Activated CD4-positive, alpha-beta T cell treated with anti-CD3 and anti-CD28 coated beads for 36 hours (primary cell): ENCODE measurements around the gene CPLX4. TPM values are rescaled to one million over a fixed set of nuclear protein-coding genes. Genes with fewer than 3 reads are reported as not detected.
"Not testable (repeated sequence)": the region's sequence is repeated elsewhere in the genome, so short reads cannot be mapped to it uniquely, and the experiment has no call there.

Experiments
- ATAC-seq: fragments of 200-7000 bp; cut with Tn5 transposase; one replicate; pipeline ENCODE4 v1.10.0; 2021; ENCODE audit warnings: mild to moderate bottlenecking, moderate library complexity
- CTCF ChIA-PET: fragments of 350-600 bp; sonication (Branson Sonifier 250); formaldehyde crosslinking; loops from one replicate; lab custom pipeline; 2021; ENCODE audit warnings: antibody characterized with exemption; lab: Charles Lee
- POLR2A ChIA-PET: fragments of 350-600 bp; sonication (Branson Sonifier 250); formaldehyde crosslinking; loops from one replicate; lab custom pipeline; 2021; ENCODE audit warnings: antibody characterized with exemption, inconsistent platforms; lab: Charles Lee
- DNase-seq: peaks from one replicate; pipeline ENCODE4 v3.0.0-alpha.2; 2020
- H3K27ac Mint-ChIP-seq: one replicate; pipeline ENCODE4 v1.8.0; 2021; ENCODE audit warnings: mixed read lengths
- H3K27me3 Mint-ChIP-seq: one replicate; pipeline ENCODE4 v1.8.0; 2021; ENCODE audit warnings: mixed read lengths
- H3K36me3 Mint-ChIP-seq: one replicate; pipeline ENCODE4 v1.8.0; 2021; ENCODE audit warnings: low read depth, mixed read lengths
- H3K4me1 Mint-ChIP-seq: one replicate; pipeline ENCODE4 v1.8.0; 2021; ENCODE audit warnings: mixed read lengths
- H3K4me3 Mint-ChIP-seq: one replicate; pipeline ENCODE4 v1.8.0; 2021; ENCODE audit warnings: mild to moderate bottlenecking, moderate library complexity, mixed read lengths
- H3K9me3 Mint-ChIP-seq: one replicate; pipeline ENCODE4 v1.8.0; 2021; ENCODE audit warnings: low read depth, mixed read lengths
- intact Hi-C, 2 experiments: fragments of 100-400 bp; cut with DNase I in 1 of 2; cut with micrococcal nuclease in 1 of 2; formaldehyde crosslinking; loops; one replicate each; pipeline versions ENCODE4 v1.14.2 to v1.15.1; 2022 to 2024; cut with DNase I, micrococcal nuclease
- total RNA-seq, 2 experiments: library from RNA; stranded (reverse); gene quantifications; one replicate each; pipeline ENCODE4 v1.2.3, GENCODE V29; 2021

CPLX4 gene
- total RNA-seq, 2 experiments from 2014 or later: not detected

GRCh38 chr18:59265246-59265973 is 53.0 kb downstream of the CPLX4 start:
- intact Hi-C loops: loop anchor here in 1 of 2 experiments (2.0 to 5.0 kb wide), 2 partner anchors 93 to 1828 kb away; partner anchors contain the start of genes LMAN1 and ONECUT2
- POLR2A ChIA-PET: no interaction called here
- peaks cover 24% of the 10 kb centered on the region for H3K4me1 Mint-ChIP-seq
- H3K9me3 Mint-ChIP-seq: no peaks in the 10 kb centered on the region
- peak; percentile 58 for ATAC-seq
- H3K27me3 Mint-ChIP-seq: peaks cover 81% of the 10 kb centered on the region
- CTCF ChIA-PET: interaction anchor here (0.7 to 1.8 kb wide), 5 partner anchors 11 to 789 kb away, joined by 3 to 7 read pairs (median 3); no protein-coding TSS in a partner anchor
- H3K36me3 Mint-ChIP-seq: no peaks in the 10 kb centered on the region
- peak overlapping the region; percentile 63 for H3K4me3 Mint-ChIP-seq
- no peak overlapping the region for H3K27ac Mint-ChIP-seq
- DNase-seq: peak; percentile 75

- ATAC-seq: no peak
- DNase-seq: no peak
- POLR2A ChIA-PET: no interaction called here
- Mint-ChIP-seq H3K36me3 (no peaks in the 10 kb centered on the region), H3K27ac (no peak overlapping the region), H3K4me1 (peaks cover 23% of the 10 kb centered on the region), H3K9me3 (no peaks in the 10 kb centered on the region), H3K27me3 (peaks cover 78% of the 10 kb centered on the region), H3K4me3 (peak overlapping the region; percentile 63)
- CTCF ChIA-PET: interaction anchor here (1.3 to 1.8 kb wide), 3 partner anchors 91 to 138 kb away, joined by 3 to 7 read pairs (median 4); no protein-coding TSS in a partner anchor
- intact Hi-C loops: loop anchor here in 1 of 2 experiments (2.0 to 5.0 kb wide), 2 partner anchors 94 to 1827 kb away; partner anchors contain the start of genes LMAN1 and ONECUT2
Measured at GRCh38 chr18:59264651-59265245, 53.7 kb downstream of the CPLX4 start.

- POLR2A ChIA-PET: no interaction called here
- intact Hi-C loops: loop anchor here in 1 of 2 experiments (2.0 kb wide), 1 partner anchor 95 kb away; the partner anchor contains the start of gene LMAN1
- H3K4me3 Mint-ChIP-seq: no peak overlapping the region
- ATAC-seq (no peak), DNase-seq (no peak)
- H3K9me3 Mint-ChIP-seq: no peaks in the 10 kb centered on the region
- CTCF ChIA-PET: interaction anchor here (1.3 kb wide), 1 partner anchor 139 kb away, joined by 4 read pairs; no protein-coding TSS in a partner anchor
- H3K36me3 Mint-ChIP-seq: no peaks in the 10 kb centered on the region
- H3K27me3 Mint-ChIP-seq: peaks cover 79% of the 10 kb centered on the region
- H3K4me1 Mint-ChIP-seq: peaks cover 18% of the 10 kb centered on the region
- H3K27ac Mint-ChIP-seq: no peak overlapping the region
Measured at GRCh38 chr18:59264121-59264571, 54.3 kb downstream of the CPLX4 start.

GRCh38 chr18:59263661-59264060 is 54.8 kb downstream of the CPLX4 start:
- DNase-seq: no peak
- Mint-ChIP-seq H3K4me1 (peaks cover 18% of the 10 kb centered on the region), H3K36me3 (no peaks in the 10 kb centered on the region), H3K27me3 (peaks cover 79% of the 10 kb centered on the region), H3K27ac (no peak overlapping the region), H3K4me3 (no peak overlapping the region), H3K9me3 (no peaks in the 10 kb centered on the region)
- POLR2A ChIA-PET: no interaction called here
- intact Hi-C loops: loop anchor here in 1 of 2 experiments (2.0 kb wide), 1 partner anchor 95 kb away; the partner anchor contains the start of gene LMAN1
- CTCF ChIA-PET: interaction anchor here (1.3 kb wide), 1 partner anchor 139 kb away, joined by 4 read pairs; no protein-coding TSS in a partner anchor
- no peak for ATAC-seq

- H3K27ac Mint-ChIP-seq, ATAC-seq, DNase-seq, H3K9me3 Mint-ChIP-seq, intact Hi-C loops, H3K4me3 Mint-ChIP-seq, CTCF ChIA-PET, POLR2A ChIA-PET, H3K36me3 Mint-ChIP-seq, H3K4me1 Mint-ChIP-seq: not testable (repeated sequence)
- H3K27me3 Mint-ChIP-seq: peaks cover 74% of the 10 kb centered on the region
Measured at GRCh38 chr18:59262243-59262642, 56.2 kb downstream of the CPLX4 start.

- intact Hi-C loops, H3K9me3 Mint-ChIP-seq, H3K4me1 Mint-ChIP-seq, ATAC-seq, POLR2A ChIA-PET, H3K36me3 Mint-ChIP-seq, DNase-seq, H3K27ac Mint-ChIP-seq, CTCF ChIA-PET, H3K4me3 Mint-ChIP-seq: not testable (repeated sequence)
- peaks cover 71% of the 10 kb centered on the region for H3K27me3 Mint-ChIP-seq
Measured at GRCh38 chr18:59261842-59262241, 56.6 kb downstream of the CPLX4 start.

- ATAC-seq, H3K27ac Mint-ChIP-seq, H3K9me3 Mint-ChIP-seq, POLR2A ChIA-PET, DNase-seq, H3K4me3 Mint-ChIP-seq, intact Hi-C loops, H3K4me1 Mint-ChIP-seq, H3K36me3 Mint-ChIP-seq, CTCF ChIA-PET: not testable (repeated sequence)
- H3K27me3 Mint-ChIP-seq: peaks cover 30% of the 10 kb centered on the region
Measured at GRCh38 chr18:59255491-59255890, 63.0 kb downstream of the CPLX4 start.

GRCh38 chr18:59249199-59249774 is 69.2 kb downstream of the CPLX4 start:
- intact Hi-C loops: loop anchor here (1.0 to 2.0 kb wide), 4 partner anchors 20 to 154 kb away; no protein-coding TSS in a partner anchor
- ATAC-seq (no peak), DNase-seq (peak; percentile 63)
- Mint-ChIP-seq H3K9me3 (no peaks in the 10 kb centered on the region), H3K27me3 (peaks cover 43% of the 10 kb centered on the region), H3K27ac (no peak overlapping the region), H3K4me3 (no peak overlapping the region), H3K4me1 (no peaks in the 10 kb centered on the region), H3K36me3 (no peaks in the 10 kb centered on the region)
- ChIA-PET CTCF (interaction anchor here (0.6 to 4.6 kb wide), 17 partner anchors 9 to 574 kb away, joined by 3 to 63 read pairs (median 4); partner anchors contain the start of gene CPLX4), POLR2A (no interaction called here)

GRCh38 chr18:59246796-59247195 is 71.7 kb downstream of the CPLX4 start:
- POLR2A ChIA-PET: no interaction called here
- no peak overlapping the region for H3K27ac Mint-ChIP-seq
- DNase-seq (no peak), ATAC-seq (no peak)
- peaks cover 39% of the 10 kb centered on the region for H3K27me3 Mint-ChIP-seq
- intact Hi-C loops: no loop called here
- H3K4me3 Mint-ChIP-seq: no peak overlapping the region
- H3K36me3 Mint-ChIP-seq: no peaks in the 10 kb centered on the region
- H3K4me1 Mint-ChIP-seq: no peaks in the 10 kb centered on the region
- CTCF ChIA-PET: interaction anchor here (4.6 kb wide), 1 partner anchor 156 kb away, joined by 63 read pairs; no protein-coding TSS in a partner anchor
- no peaks in the 10 kb centered on the region for H3K9me3 Mint-ChIP-seq
